COLO668 (cell line): Measurements from ENCODE around the gene RBMS1.

ENCODE experiments used
- DNase-seq: peaks from one replicate; lab custom pipeline; 2025; ENCODE audit not compliant: unreplicated experiment; lab: John Stamatoyannopoulos, UW

RBMS1 gene

DNA sequence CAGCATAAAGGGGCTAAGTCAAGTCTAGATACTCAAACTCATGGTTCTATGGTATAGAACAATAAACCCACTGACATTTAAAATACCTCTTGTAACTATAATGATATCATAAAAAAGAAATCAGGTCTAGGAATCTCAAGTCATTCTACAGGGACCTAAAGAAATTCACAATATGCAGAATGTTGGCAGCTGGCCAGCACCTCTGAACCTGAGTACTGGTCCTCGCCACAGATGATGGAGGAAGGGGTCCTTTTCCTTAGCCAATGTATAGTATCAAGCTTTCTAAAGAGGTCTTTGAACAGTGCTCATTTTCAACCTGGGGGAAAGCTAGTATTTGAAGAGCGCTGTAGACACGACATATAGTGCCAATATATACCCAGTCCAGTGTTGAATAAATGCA lies 185.1 kb downstream of the RBMS1 start:
- no peak for DNase-seq

DNA sequence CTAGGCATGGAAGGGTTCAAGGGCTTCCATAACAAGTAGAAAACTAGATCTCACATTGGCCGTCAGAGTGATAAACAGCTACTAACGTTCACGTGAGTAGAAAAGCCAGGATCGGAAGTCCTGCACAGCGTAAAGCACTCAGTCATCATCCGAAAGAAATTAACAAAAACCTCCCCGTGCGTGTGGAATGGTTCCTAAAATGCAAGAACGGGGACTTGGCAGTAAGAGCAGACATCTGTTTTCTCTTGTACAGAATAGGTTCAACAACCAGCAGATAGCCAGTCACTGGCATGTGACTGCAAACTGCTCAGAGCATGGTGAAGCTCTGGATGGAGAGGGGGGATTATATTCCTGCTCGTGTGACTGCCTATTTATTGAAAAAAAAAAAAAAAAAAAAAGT lies 186.6 kb downstream of the RBMS1 start:
- no peak for DNase-seq

DNA sequence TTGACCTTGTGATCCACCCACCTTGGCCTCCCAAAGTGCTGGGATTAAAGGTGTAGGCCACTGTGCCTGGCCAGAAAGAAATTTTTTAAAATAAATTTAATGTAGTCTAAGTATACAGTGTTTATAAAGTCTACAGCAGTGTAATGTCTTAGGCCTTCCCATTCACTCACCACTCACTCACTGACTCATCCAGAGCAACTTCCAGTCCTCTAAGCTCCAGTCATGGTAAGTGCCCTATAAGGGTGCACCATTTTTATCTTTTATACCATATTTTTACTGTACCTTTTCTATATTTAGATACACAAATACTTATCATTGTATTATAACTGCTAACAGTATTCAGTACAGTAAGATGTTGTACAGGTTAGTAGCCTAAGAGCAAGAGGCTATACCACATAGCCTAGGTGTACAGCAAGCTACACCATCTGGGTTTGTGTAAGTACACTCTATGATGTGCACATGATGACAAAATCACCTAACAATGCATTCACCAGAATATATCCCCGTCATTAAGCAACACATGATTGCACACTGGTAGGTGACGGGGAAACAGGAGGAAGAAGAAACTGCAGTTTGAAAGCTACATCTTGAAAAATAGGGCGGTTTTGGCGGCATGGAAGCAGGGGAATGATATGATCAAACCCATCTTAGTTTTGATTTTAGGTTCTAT lies 188.4 kb downstream of the RBMS1 start:
- no peak for DNase-seq

DNA sequence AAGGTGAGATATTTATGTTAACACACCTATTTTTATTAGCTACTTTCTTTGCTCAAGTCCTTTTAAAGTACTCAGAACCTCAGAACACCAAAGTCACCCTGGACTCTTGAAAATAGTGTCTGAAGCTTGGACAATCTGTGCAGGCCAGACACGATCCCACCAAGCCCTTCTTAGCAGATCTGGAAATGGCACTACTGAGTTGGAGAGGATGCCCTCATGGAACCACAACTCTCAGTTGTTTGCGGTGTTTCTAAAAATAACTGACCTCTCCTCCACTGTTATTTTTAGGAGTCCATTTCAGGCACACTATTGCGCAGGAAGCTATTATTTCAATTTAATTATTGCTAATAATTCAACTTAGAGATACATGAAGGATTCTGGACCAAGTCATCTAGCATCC lies 190.1 kb downstream of the RBMS1 start:
- no peak for DNase-seq

DNA sequence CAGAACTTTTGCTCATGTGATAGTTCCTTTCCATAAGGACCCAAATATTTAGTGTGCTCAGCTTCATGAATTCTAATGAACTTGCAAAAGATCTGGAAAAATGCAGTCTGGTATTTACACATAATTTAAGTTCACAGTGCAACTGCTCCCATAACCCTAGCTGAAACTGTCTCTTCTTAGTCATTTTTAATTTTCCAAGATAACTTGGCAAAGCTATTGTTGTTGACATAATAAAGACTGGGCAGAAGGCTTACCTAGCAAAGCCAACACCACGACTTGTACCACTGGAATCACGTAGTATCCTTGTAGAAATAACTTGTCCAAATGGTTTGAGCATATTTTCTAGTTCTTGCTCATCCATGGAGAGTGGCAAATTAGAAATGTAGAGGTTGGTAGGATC lies 190.5 kb downstream of the RBMS1 start:
- no peak for DNase-seq

DNA sequence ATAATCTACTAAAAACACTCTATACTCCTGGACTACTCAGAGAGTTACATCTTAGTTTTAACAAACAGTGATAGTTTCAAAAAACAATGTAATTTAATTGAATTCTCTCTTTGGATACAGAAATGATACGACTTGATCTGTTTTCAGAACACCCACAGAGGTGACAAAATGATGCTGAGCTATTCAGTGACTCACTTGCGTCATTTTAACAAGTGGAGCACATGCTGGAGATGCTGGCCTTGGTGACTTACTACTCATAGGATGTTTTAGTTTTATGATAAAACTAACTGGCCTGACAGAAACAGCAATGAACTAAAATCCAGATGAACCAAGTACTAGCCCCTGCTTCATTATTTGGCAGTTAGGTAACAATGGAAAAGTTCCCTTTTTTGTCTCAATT lies 192.2 kb downstream of the RBMS1 start:
- no peak for DNase-seq

DNA sequence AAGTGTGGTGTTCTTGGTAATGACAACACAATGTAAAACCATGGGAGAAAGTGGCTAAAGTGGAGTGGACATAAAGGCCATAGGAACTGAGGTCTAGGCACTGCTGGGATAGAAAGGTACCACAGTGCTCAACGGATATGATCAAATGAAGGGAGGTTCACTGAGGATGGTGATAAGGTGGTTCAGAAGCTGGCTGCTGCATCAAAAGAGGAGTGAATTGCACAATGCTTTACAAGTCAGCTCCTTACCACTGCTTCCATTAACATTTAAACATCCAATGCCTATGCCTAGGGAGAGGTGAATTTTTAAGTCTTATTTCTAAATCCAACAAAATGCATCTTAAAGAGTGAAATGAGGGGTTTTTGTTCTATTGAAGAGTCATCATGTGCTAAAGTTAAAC lies 193.4 kb downstream of the RBMS1 start:
- no peak for DNase-seq

DNA sequence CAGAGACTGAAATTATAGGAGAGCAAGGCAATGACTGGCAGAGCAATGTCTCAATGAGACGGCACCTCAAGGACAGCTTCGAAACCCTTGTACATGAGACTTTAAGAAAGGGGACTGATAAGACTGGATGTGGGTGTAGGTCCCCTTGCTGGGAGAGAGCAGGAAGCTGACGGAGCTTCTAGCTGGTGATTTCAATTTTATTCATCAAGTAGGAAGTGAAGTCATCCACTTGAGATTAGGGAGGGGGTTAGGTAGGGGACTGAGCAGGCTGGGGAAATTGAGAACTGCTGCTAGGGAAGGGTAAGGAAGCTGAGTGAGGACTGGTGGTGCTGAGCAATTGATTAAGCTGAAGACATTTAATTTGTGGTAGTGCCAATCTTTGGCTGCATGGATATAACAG lies 194.1 kb downstream of the RBMS1 start:
- no peak for DNase-seq

DNA sequence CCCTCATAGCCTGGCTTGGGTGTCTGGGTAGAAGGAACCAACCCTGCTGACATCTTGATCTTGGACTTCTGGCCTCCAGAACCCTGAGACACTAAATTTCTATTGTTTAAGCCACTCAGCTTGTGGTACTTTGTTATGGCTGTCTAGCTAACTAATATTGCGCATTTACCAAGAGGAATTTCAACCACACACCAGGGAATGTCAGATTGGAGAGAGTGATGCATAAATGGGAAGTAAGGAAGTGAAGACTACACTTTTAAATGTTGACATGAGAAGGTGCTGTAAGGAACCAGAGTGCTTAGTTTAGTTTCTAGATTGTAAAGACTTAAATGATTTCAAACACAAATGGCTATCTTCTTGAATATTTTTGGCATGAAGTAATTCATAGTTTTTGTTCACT lies 194.6 kb downstream of the RBMS1 start:
- no peak for DNase-seq

DNA sequence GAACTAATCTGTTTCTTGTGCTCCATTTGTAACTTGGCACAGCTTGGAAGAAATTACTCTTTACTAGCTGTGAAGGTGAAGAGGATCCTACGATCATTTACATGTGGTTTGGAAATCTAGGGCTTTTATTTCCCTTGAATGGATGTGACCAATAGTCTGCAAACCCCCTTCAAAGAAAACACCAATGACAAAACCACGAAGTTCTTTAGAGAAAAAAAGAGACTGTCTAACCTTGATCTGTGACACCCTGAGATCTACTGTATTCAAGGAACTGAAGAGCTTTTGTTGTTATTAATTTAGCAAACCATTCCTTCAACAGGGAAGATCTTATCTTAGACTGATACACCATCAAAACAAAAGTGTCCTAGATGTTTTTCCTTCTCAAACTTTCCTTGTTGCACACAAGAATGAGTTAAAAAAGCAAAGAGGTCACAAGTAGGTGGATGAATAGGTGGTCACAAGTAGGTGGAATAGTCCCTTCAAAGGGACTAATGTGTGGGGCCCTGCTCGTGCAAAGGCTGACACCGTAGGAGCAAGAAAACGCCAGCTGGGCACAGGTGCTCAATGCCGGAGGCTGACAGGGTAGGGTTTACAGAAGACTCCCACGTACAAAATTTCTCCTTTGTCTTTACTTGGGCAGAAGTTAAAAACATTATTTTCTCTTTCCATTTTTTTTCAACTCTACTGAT lies 197.9 kb downstream of the RBMS1 start:
- no peak for DNase-seq

DNA sequence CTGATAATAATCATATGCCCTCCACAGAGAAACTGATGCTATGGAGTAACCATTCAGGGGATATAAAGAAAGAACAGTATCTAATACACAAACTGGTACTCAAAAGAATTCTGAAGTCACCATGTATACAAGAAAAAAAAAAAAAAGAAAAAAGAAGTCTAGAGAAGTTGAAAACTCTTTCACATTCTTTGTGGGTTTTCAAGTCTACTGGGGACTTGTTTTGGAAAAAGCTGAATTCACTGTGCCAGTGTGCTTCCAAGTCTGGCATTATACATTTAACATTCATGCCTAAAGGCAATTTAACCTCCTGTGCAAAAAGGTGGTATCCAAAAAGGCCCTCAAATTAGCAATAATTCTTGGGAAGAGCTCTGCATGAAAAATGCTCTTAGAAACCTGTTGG lies 198.7 kb downstream of the RBMS1 start:
- no peak for DNase-seq

DNA sequence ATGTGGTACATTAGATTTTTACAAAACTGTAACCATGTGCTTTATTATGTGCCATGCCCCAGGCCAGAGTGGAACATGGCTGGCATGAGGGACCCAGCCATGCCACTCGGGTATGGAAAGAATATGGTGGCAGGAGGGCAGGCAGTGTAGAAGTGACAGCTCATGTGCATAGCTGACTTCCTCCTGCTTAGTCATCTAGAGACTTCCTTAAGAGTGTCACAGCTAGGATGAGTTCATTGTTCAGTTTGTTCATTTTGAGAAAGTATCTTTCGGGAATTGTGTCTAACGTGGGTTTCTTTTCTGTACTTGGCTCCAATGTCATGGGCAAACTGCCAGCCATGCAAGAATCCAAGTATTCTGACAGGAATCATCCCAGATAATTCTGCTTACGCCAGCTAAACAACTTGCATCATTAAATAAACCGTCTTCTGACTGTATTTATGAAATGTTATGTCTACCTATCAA lies 199.2 kb downstream of the RBMS1 start:
- no peak for DNase-seq

DNA sequence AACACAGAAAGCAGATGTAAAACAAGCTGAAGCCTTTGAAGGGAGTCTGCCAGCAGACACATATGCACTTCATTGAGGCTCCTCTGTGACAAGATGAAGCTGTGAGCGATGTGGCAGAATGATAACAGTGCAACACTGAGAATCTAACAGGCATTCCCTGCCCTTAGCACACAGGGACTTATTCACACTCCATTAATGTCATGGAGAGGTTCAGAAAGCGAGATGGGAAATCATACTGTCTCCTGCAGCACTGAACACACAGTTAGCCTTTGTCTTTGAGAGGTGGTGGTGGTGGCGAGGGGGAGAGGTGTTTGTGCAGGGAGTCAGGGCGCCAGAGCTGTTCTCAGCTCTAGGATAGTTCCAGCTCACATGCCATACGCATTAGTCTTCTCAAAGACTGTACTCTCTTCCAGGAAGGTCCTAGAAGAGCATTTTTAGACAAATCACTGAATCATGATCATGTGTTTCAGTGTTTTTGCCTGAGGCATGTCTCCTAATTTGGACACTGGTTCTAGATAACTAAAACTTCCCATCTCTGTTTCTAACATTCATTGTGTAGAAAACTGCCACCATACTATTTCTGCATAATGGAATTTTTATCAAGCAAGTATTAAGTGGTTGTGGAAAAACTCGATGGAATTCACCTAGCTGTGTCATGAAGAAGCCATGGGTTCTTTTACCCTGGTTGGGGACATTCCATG lies 200.1 kb downstream of the RBMS1 start:
- no peak for DNase-seq

DNA sequence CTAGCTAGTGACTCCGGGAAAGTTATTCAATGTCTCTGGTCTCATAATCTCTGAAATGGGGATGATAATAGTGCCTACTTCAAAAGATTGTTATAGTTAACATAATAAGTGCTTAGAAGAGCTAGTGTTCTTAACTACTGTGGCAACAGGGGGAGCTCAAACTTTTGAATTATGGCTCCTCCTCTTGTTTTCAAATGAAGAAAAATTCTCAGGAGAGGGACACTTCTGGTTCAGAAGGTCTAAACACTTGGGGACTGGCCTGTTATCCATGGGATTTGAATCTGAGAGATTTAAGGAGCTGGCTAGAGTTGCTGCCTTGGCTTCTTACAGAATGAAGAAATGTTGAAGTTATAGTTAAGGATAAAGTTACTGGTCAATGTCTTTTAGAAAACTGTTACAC lies 201.4 kb downstream of the RBMS1 start:
- DNase-seq = no peak

DNA sequence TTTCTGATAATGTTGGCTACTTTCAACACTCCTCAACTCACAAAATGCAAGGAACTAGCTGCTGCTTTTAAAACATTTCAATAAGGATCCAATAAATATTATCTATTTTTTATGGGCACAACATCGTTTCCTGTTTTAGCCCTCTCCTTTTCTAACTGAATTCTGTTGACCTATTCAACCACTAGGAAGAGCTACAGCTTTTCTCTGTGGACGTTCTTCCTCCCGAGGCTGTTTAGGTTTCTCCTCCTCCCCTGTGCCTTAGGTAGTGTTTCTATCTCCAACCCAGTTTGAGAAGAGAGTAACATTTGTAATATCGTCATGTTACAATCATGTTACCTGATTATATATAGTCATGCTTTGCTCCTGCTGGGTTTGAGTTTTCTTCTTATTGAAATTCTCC lies 202.2 kb downstream of the RBMS1 start:
- no peak for DNase-seq

DNA sequence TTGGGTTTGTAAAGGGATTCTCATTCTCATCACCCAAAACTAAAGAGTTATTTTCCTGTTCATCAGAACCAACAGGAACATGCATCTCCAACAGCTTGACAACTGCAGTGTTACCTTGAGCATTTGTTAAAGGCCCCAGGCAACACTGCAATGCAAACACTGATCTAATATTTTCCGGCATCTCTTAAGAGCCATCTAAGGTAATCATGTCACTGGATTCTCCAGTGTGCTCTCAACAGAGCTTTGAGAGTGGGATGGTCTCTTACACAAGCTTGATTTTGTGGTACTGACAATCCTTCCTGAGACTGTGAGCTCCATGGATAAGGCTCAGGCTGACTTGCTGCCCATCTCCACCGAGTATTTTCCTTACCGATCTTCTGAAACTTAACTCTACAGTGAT lies 203.0 kb downstream of the RBMS1 start:
- DNase-seq = no peak

DNA sequence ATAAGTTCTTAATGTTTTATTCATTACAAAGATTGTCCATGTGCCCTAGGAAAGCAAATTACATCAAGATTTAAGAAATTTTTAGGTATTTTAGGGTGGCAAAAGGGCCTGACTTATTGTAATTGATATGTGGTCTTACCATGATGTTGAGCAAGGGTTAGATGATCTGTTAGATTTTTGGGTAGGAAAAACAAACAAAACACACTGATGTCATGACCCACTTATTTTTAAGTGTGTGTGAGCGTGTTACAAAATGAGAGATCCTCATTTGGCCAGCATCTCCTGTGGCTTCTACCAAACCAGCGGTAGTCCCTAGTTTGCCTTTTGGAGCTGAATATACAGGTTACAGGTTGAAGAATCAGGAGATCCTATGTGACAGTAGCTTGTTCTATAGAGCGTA lies 203.8 kb downstream of the RBMS1 start:
- no peak for DNase-seq

DNA sequence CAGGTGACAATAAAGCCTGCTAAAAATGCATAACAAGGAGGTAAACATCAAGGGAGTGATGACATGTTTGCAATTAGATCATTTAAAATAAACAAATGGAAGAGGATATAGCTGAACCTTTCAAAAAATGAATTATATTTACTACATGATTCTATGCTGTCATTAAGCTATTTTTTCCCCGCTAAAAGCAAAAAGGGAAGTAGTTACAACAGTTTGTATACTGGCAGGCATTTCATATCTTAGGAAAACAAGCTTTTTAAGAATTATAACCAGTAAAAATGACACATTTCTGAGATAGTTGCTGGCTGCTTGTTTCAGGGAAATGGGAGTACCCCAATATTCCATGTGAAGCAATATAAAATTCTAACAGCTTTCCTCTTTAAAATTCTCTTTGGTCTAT lies 204.5 kb downstream of the RBMS1 start:
- DNase-seq = no peak

DNA sequence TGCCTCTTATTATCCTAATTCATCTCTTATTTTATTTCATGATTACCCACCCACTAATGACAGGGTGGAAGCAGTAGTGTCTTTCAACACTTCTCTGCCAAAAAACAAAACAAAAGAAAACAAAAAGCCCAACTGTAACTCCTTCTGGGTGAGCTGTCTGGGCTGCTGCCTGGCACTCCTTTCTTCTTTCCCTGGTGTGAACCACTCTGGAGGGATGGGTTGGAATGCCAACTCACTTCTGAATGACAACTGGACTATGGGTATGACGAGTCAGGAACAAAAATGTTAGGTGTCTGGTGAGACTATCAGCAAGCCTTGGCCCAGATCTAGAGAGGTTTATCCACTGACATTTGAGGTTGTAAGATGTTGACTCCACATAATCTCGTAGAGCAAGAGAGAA lies 205.3 kb downstream of the RBMS1 start:
- no peak for DNase-seq

DNA sequence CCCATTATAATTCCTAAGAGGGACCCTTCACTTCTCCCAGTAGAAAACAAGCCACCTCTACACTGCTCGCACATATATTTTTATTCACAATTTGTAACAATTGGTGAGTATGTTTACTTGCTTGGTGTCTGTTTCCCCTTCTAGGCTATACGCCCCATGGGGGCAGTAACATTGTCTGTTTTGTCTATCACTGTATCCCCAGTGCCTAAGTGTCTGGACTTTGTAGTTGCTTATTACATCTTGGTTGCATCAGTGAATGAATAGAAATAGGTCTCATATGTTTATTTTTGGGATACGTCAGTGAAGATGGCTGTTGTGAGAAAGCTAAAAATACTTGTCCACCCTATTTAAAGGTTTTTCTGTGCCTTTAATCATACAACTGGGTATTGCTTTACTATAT lies 206.1 kb downstream of the RBMS1 start:
- no peak for DNase-seq

DNA sequence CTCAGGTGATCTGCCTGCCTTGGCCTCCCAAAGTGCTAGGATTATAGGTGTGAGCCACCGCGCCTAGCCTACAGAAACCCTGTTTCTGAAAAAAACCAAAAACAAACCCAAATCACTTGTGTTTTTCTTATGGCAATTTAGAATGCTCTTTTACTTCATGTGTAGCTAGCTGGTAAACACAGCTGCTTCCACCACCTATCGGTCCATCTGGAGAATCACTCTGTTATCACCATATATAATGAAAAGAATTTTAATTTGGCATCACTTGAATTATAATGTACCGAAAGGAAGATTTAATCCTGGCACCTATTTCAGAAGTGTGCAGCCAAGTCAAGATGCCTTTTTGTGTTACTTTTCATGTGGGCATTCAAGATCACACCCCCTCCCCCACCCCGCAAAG lies 207.1 kb downstream of the RBMS1 start:
- DNase-seq = no peak

DNA sequence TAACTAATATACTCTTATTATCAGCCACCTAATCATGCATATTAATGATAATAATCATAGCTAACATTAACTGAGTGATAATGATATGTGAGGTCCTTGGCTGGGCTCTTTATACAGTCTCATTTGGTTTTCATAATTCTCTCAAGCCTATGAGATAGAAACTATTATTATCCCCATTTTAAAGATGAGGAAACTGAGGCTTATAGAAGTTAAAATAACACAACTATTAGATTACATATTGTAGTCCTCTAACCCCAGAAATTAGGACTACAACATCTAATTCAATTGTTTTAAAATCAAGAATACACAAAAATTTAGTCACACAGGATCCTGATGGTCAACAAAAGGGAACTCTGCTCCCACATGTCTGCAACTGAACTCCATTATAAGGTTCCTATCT lies 209.9 kb downstream of the RBMS1 start:
- no peak for DNase-seq
